Measurements from ENCODE around the gene UNC5C. TPM values are rescaled to one million over a fixed set of nuclear protein-coding genes. Genes with fewer than 3 reads are reported as not detected.

UNC5C gene
- total and polyA plus RNA-seq, 8 donors = 0.13 to 14.3 (median 2.0) TPM

DNA sequence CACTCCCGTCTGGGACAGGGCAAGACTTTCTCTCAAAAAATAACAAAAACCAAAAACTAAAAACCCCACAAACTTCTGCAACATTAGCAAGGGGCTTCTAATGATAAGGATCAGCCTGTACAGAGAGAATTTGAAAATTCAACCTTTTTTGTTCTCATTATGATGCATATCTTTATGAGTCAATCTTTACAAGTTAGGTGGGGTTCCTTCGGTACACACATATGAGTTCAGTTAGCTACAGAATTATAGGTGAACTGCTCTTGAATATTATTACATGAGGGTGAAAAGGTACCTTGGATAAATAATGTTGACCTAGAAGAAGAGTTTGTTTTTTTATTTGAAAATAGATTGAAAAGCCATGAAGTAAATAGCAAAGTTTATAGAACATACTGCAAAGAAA lies 252.7 kb downstream of the UNC5C start:
- Histone ChIP-seq H3K27ac (no peak overlapping the region), H3K36me3 (no peaks in the 10 kb centered on the region), H3K4me3 (no peak overlapping the region), H3K4me1 (no peaks in the 10 kb centered on the region), H3K9me3 (peaks cover 0 to 7% (median 0%) of the 10 kb centered on the region in 4 donors), H3K27me3 (no peaks in the 10 kb centered on the region)
- intact Hi-C loops (cut with DNase I; ENCODE audit: low total_unique reads) = no loop called here
- TF ChIP-seq POLR2A (IDR thresholded peaks at IDR 0.05) (no peak), EP300 (IDR thresholded peaks at IDR 0.05) (no peak)
- no peak for DNase-seq
- 79 to 96% (median 82%) methylated on average over 2 of the region's 2 CpGs for WGBS, 5 donors

DNA sequence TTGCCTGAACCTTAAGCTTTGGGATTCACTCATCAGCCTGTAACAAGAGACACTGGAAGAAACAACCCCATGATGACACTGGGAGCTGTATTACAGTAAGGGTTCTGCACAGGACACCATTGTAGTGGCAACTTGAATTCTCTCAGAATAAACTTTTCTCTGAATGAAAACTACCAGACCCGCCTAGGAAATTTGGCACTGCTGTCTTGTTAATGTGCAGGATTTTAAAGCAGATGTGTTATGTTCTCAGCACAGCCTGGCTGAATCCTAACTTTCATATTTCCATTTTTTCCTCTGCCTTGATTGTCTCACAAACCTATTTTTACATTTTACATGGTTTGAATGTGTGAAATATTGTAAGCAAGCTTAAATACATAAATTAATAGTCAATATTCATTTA lies 253.6 kb downstream of the UNC5C start:
- Histone ChIP-seq H3K36me3 (no peaks in the 10 kb centered on the region), H3K9me3 (peaks cover 0 to 7% (median 0%) of the 10 kb centered on the region in 4 donors), H3K27me3 (no peaks in the 10 kb centered on the region), H3K27ac (no peak overlapping the region), H3K4me1 (no peaks in the 10 kb centered on the region), H3K4me3 (no peak overlapping the region)
- intact Hi-C loops (cut with DNase I; ENCODE audit: low total_unique reads) = no loop called here
- peak in 1 of 2 donors; percentile 47 for DNase-seq
- 40 to 88% (median 86%) methylated on average over 1 of the region's 1 CpG for WGBS, 5 donors
- TF ChIP-seq EP300 (IDR thresholded peaks at IDR 0.05) (no peak), POLR2AphosphoS5 (IDR thresholded peaks at IDR 0.05) (no peak), POLR2A (IDR thresholded peaks at IDR 0.05) (no peak)
- TF ChIP-seq, protein P1, sequence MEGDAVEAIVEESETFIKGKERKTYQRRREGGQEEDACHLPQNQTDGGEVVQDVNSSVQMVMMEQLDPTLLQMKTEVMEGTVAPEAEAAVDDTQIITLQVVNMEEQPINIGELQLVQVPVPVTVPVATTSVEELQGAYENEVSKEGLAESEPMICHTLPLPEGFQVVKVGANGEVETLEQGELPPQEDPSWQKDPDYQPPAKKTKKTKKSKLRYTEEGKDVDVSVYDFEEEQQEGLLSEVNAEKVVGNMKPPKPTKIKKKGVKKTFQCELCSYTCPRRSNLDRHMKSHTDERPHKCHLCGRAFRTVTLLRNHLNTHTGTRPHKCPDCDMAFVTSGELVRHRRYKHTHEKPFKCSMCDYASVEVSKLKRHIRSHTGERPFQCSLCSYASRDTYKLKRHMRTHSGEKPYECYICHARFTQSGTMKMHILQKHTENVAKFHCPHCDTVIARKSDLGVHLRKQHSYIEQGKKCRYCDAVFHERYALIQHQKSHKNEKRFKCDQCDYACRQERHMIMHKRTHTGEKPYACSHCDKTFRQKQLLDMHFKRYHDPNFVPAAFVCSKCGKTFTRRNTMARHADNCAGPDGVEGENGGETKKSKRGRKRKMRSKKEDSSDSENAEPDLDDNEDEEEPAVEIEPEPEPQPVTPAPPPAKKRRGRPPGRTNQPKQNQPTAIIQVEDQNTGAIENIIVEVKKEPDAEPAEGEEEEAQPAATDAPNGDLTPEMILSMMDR (IDR thresholded peaks at IDR 0.05) = no peak

DNA sequence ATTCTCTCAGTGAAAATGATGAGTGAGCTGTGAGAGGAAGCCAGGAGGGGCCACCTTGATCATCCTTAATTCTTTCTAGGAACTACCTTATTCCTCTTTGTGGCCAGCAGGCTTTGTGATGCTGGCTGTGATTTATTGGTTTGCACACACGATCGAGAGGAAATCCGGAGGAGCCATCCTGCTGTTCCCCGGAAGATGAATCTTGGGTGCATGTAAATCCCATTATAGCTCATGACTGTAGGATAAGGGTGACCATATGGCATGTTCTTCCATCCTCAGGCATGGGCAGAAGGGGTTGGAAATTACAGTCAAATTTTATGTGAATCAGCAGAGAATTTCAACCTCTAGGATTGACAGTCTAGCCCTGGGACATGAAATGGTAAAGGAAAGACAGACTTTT lies 254.5 kb downstream of the UNC5C start:
- Histone ChIP-seq H3K4me1 (no peaks in the 10 kb centered on the region), H3K27me3 (no peaks in the 10 kb centered on the region), H3K27ac (no peak overlapping the region), H3K4me3 (no peak overlapping the region), H3K9me3 (peaks cover 0 to 3% (median 0%) of the 10 kb centered on the region in 4 donors), H3K36me3 (no peaks in the 10 kb centered on the region)
- WGBS, 5 donors = 93 to 97% (median 94%) methylated on average over 4 of the region's 4 CpGs
- TF ChIP-seq EP300 (IDR thresholded peaks at IDR 0.05) (no peak), POLR2A (IDR thresholded peaks at IDR 0.05) (no peak), POLR2AphosphoS5 (IDR thresholded peaks at IDR 0.05) (no peak)
- TF ChIP-seq, protein P1 (IDR thresholded peaks at IDR 0.05) = no peak
- intact Hi-C loops (cut with DNase I; ENCODE audit: low total_unique reads) = no loop called here
- DNase-seq = no peak

DNA sequence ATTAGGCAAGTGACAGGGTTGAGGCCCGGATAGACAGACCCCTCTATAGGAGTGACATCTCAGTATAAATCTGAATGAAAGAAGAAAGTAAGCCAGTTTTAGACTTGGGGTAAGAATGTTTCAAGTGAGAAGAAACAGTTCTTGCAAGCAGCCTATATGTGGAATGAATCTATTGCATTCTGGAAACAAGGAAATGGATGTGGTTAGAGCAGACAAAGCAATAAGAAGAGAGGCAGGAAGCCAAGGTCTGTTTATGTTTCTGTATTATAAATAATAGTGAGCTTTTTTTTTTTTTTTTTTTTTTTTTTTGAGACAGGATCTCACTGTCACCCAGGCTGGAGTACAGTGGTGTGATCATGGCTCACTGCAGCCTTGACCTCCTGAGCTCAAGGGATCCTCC lies 255.8 kb downstream of the UNC5C start:
- intact Hi-C loops (cut with DNase I; ENCODE audit: low total_unique reads) = no loop called here
- Histone ChIP-seq H3K4me3 (no peak overlapping the region), H3K36me3 (no peaks in the 10 kb centered on the region), H3K9me3 (peaks cover 0 to 6% (median 2%) of the 10 kb centered on the region in 4 donors), H3K4me1 (no peaks in the 10 kb centered on the region), H3K27me3 (no peaks in the 10 kb centered on the region), H3K27ac (no peak overlapping the region)
- TF ChIP-seq EP300 (IDR thresholded peaks at IDR 0.05) (no peak), POLR2A (IDR thresholded peaks at IDR 0.05) (no peak), POLR2AphosphoS5 (IDR thresholded peaks at IDR 0.05) (no peak)
- TF ChIP-seq, protein P1 (IDR thresholded peaks at IDR 0.05) = no peak
- peak in 1 of 2 donors; percentile 46 for DNase-seq
- WGBS, 5 donors = 52 to 68% (median 61%) methylated on average over 1 of the region's 1 CpG

DNA sequence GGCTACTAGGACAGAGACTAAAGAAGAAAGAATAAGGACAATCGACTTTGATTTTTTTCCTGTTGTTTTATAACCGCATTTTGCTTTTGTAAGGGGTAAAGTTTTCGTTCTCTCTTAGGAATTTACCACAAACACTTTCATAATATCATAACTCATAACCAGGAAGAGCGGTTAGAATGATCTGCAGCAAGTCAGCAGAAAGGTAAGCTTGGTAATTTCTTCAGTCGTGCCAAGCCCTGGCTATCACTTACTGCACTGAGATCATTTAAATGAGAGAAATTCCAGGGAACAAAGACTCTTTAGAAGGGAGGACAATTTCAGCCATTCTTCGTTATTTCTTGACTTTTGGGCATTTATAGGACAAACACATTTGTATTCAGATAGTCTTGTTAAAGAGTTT lies 258.1 kb downstream of the UNC5C start:
- no peak for DNase-seq
- no peak for TF ChIP-seq POLR2AphosphoS5 (IDR thresholded peaks at IDR 0.05)
- TF ChIP-seq, protein P1 (IDR thresholded peaks at IDR 0.05) = no peak
- TF ChIP-seq POLR2A (IDR thresholded peaks at IDR 0.05) = no peak
- TF ChIP-seq EP300 (IDR thresholded peaks at IDR 0.05) = no peak
- H3K4me1 ChIP-seq = no peaks in the 10 kb centered on the region
- H3K4me3 ChIP-seq = no peak overlapping the region
- intact Hi-C loops (cut with DNase I; ENCODE audit: low total_unique reads) = no loop called here
- peaks cover 0 to 6% (median 2%) of the 10 kb centered on the region in 4 donors for H3K9me3 ChIP-seq
- 61 to 72% (median 64%) methylated on average over 6 of the region's 6 CpGs for WGBS, 5 donors
- no peaks in the 10 kb centered on the region for H3K36me3 ChIP-seq
- no peaks in the 10 kb centered on the region for H3K27me3 ChIP-seq
- no peak overlapping the region for H3K27ac ChIP-seq
